ENCODE measurements around the gene CLCN6.

DNA sequence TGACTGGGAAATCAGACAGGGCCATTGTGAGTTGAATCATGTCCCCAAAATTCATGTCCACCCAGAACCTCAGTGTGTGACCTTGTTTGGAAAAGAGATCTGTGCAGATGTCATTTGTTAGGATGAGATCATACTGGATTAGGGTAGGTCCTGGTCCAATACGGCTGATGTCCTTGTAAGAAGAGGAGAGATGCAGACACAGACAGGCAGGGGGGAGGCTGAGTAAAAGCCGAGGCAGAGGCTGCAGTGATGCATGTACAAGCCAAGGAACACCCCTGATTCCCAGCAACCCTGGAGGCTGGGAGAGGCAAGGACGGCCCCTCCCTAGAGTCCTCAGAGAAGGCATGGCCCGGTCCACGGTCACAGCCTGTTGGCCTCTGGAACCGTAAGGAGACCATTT is 68.6 kb downstream of the CLCN6 start:
- TF ChIP-seq, protein P1, sequence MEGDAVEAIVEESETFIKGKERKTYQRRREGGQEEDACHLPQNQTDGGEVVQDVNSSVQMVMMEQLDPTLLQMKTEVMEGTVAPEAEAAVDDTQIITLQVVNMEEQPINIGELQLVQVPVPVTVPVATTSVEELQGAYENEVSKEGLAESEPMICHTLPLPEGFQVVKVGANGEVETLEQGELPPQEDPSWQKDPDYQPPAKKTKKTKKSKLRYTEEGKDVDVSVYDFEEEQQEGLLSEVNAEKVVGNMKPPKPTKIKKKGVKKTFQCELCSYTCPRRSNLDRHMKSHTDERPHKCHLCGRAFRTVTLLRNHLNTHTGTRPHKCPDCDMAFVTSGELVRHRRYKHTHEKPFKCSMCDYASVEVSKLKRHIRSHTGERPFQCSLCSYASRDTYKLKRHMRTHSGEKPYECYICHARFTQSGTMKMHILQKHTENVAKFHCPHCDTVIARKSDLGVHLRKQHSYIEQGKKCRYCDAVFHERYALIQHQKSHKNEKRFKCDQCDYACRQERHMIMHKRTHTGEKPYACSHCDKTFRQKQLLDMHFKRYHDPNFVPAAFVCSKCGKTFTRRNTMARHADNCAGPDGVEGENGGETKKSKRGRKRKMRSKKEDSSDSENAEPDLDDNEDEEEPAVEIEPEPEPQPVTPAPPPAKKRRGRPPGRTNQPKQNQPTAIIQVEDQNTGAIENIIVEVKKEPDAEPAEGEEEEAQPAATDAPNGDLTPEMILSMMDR (IDR thresholded peaks at IDR 0.05) = no peak
- no peak for TF ChIP-seq POLR2AphosphoS5 (IDR thresholded peaks at IDR 0.05)
- no peak for TF ChIP-seq POLR2A (IDR thresholded peaks at IDR 0.05)
